ENCODE data around the gene KPNA2.

DNA sequence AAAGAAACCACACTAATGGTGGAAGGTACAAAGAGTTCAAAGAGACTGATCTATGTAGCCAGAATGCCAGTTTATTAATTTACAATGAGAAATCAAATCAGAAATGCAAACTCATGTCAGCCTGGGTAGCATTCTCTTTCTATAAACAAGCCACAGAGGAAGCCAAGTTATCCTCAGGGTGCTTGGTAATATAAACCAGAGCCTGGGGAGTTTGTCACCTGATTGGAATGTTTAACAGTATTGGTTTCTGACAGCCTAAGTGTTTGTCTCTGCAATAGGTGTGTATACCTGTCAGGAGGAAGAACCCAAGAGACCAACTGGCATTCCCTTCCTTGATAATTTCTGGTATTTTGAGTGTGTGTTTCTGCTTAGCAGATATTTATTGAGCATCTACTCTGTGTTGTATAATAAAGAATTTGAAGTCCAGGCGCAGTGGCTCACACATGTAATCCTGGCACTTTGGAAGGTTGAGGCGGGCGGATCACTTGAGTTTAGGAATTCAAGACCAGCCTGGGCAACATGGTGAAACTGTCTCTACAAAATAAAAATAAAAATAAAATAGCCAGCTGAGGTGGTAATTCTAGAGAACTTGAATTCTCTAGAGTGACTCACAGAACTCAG, 36.1 kb upstream of the KPNA2 start:
- no peak for TF ChIP-seq EZH2 (IDR thresholded peaks at IDR 0.05; ENCODE audit: borderline replicate concordance, low read length)
- TF ChIP-seq, protein P1, sequence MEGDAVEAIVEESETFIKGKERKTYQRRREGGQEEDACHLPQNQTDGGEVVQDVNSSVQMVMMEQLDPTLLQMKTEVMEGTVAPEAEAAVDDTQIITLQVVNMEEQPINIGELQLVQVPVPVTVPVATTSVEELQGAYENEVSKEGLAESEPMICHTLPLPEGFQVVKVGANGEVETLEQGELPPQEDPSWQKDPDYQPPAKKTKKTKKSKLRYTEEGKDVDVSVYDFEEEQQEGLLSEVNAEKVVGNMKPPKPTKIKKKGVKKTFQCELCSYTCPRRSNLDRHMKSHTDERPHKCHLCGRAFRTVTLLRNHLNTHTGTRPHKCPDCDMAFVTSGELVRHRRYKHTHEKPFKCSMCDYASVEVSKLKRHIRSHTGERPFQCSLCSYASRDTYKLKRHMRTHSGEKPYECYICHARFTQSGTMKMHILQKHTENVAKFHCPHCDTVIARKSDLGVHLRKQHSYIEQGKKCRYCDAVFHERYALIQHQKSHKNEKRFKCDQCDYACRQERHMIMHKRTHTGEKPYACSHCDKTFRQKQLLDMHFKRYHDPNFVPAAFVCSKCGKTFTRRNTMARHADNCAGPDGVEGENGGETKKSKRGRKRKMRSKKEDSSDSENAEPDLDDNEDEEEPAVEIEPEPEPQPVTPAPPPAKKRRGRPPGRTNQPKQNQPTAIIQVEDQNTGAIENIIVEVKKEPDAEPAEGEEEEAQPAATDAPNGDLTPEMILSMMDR (conservative IDR thresholded peaks at IDR 0.05 in 1 of 2, IDR thresholded peaks at IDR 0.05 in 1 of 2; ENCODE audit: extremely low read depth in 1 of 2, insufficient read depth in 1 of 2, low read depth in 1 of 2, low read length in 2 of 2), result no peak
